Psoas muscle (tissue), 8 donors: Measurements from ENCODE around the gene NUDT1. TPM values are rescaled to one million over a fixed set of nuclear protein-coding genes. Genes with fewer than 3 reads are reported as not detected.

Experiments
- ATAC-seq, 4 donors: fragments of 200-7000 bp; cut with Tn5 transposase; one replicate each; pipeline ENCODE4 v1.9.1; 2020; ENCODE audit warnings: moderate library complexity in 3 of 4, mild to moderate bottlenecking in 2 of 4
- DNase-seq, 2 donors: peaks; one replicate each; pipeline ENCODE4 v3.0.0-alpha.2; 2020
- H3K27ac ChIP-seq: fragments of 200-600 bp; one replicate; pipeline ENCODE4 v1.8.0; 2022
- H3K27me3 ChIP-seq, 3 donors: fragments of 200-600 bp in 1 of 3; one replicate each; pipeline versions ENCODE4 v1.6.1 to v1.8.0; 2013 to 2022; ENCODE audit warnings: low read length in 2 of 3, mild to moderate bottlenecking in 2 of 3, moderate library complexity in 1 of 3; ENCODE audit not compliant: insufficient read depth in 3 of 3
- H3K36me3 ChIP-seq, 2 donors: fragments of 200-600 bp in 1 of 2; one replicate each; pipeline versions ENCODE4 v1.6.1 to v1.8.0; 2013 to 2022; ENCODE audit warnings: low read depth in 1 of 2, mild to moderate bottlenecking in 1 of 2, moderate library complexity in 1 of 2; ENCODE audit not compliant: insufficient read depth in 1 of 2
- H3K4me1 ChIP-seq: fragments of 200-600 bp; one replicate; pipeline ENCODE4 v1.8.0; 2022
- H3K4me3 ChIP-seq: fragments of 200-600 bp; one replicate; pipeline ENCODE4 v1.8.0; 2022; ENCODE audit warnings: mild to moderate bottlenecking
- H3K9me3 ChIP-seq: fragments of 200-600 bp; one replicate; pipeline ENCODE4 v1.8.0; 2022
- CTCF ChIP-seq: fragments of 200-600 bp; IDR thresholded peaks from one replicate; pipeline ENCODE4 v1.8.0; 2022; ENCODE audit warnings: antibody characterized with exemption
- WGBS, 3 donors: extraction: QIAGEN DNeasy Blood & Tissue Kit; methylation state at CpG; one replicate each; pipeline versions ENCODE4 v1.1.6 to v1.1.7; 2013; 5-methylcytosine and 5-hydroxymethylcytosine counted together
- intact Hi-C, 2 donors: fragments of 100-400 bp; cut with DNase I; formaldehyde crosslinking; loops; one replicate each; pipeline versions ENCODE4 v1.11.0 to v1.14.2; 2022
- polyA plus RNA-seq, 3 donors: library from polyadenylated mRNA; stranded (reverse); fragments of 200-250 nt; gene quantifications; one replicate each; pipeline ENCODE4 v1.2.3, GENCODE V29; 2013
- total RNA-seq, 4 donors: library from RNA; stranded (reverse); fragmentation: NEBNext Ultra II Directional in 2 of 4; extraction: Animal tissue kit (Norgen Biotek cat#: 25700) in 2 of 4; gene quantifications; one replicate each; pipeline versions ENCODE4 v1.2.1 to v1.2.4, GENCODE V29; 2021 to 2023
- donor health status: healthy with polysubstance abuse.
- donor health status: DM: no; HTN: no; CAD: no; lungs with moderate emphysema.
- donor health status: Bipolar disorder and iron deficiency.
- donor health status: healthy.
- donor health status: DM: yes; HTN: yes; CAD: no.
- donor health status: DM: no; HTN: no; CAD: no.
- donor health status: DM: no; HTN: no; CAD: no.
- donor health status: DM: yes; HTN: yes; CAD: no.

Gene NUDT1
- total and polyA plus RNA-seq, 7 donors: 5.6 to 29.2 (median 12.4) TPM

GRCh38 chr7:2195400-2196246, 46.4 kb upstream of the NUDT1 start:
- 34 to 46% (median 38%) methylated on average over 13 of the region's 13 CpGs for WGBS, 3 donors
- H3K27ac ChIP-seq: peak overlapping the region; percentile 56
- intact Hi-C loops: loop anchor here in 1 of 2 donors (5.0 kb wide), 1 partner anchor 93 kb away; no protein-coding TSS in a partner anchor
- H3K36me3 ChIP-seq: peaks cover 0 to 14% of the 10 kb centered on the region in 2 donors
- no peaks in the 10 kb centered on the region for H3K27me3 ChIP-seq
- DNase-seq (peak; percentile 42 to 77), ATAC-seq (peak; percentile 52 to 68 (median 58))
- H3K9me3 ChIP-seq: no peaks in the 10 kb centered on the region
- TF ChIP-seq CTCF: no peak
- peaks cover 58% of the 10 kb centered on the region for H3K4me1 ChIP-seq
- H3K4me3 ChIP-seq: no peak overlapping the region

GRCh38 chr7:2196381-2197378, 45.3 kb upstream of the NUDT1 start:
- TF ChIP-seq CTCF: no peak
- Histone ChIP-seq H3K9me3 (no peaks in the 10 kb centered on the region), H3K4me1 (peaks cover 58% of the 10 kb centered on the region), H3K27ac (peak overlapping the region; percentile 56), H3K27me3 (no peaks in the 10 kb centered on the region), H3K4me3 (no peak overlapping the region), H3K36me3 (peaks cover 0 to 15% of the 10 kb centered on the region in 2 donors)
- 50 to 71% (median 60%) methylated on average over 32 of the region's 32 CpGs for WGBS, 3 donors
- ATAC-seq (peak; percentile 24 to 53 (median 40)), DNase-seq (no peak)
- intact Hi-C loops: loop anchor here in 1 of 2 donors (5.0 kb wide), 1 partner anchor 94 kb away; no protein-coding TSS in a partner anchor

- H3K36me3 ChIP-seq: peaks cover 0 to 18% of the 10 kb centered on the region in 2 donors
- intact Hi-C loops: loop anchor here in 1 of 2 donors (5.0 kb wide), 1 partner anchor 95 kb away; no protein-coding TSS in a partner anchor
- peak overlapping the region; percentile 56 for H3K27ac ChIP-seq
- DNase-seq (no peak), ATAC-seq (no peak)
- peaks cover 58% of the 10 kb centered on the region for H3K4me1 ChIP-seq
- H3K9me3 ChIP-seq: no peaks in the 10 kb centered on the region
- 66 to 81% (median 78%) methylated on average over 19 to 21 of the region's 21 CpGs for WGBS, 3 donors
- H3K4me3 ChIP-seq: no peak overlapping the region
- H3K27me3 ChIP-seq: no peaks in the 10 kb centered on the region
- TF ChIP-seq CTCF: no peak
Observed at GRCh38 chr7:2197436-2198155, 44.4 kb upstream of the NUDT1 start.

GRCh38 chr7:2198206-2198605, 43.8 kb upstream of the NUDT1 start:
- TF ChIP-seq CTCF: no peak
- H3K36me3 ChIP-seq: peaks cover 0 to 18% of the 10 kb centered on the region in 2 donors
- peaks cover 57% of the 10 kb centered on the region for H3K4me1 ChIP-seq
- no peak overlapping the region for H3K4me3 ChIP-seq
- H3K27ac ChIP-seq: no peak overlapping the region
- no peak for DNase-seq
- WGBS, 3 donors: 82 to 85% (median 82%) methylated on average over 15 of the region's 15 CpGs
- H3K9me3 ChIP-seq: no peaks in the 10 kb centered on the region
- peak in 2 of 4 donors; percentile 33 to 35 for ATAC-seq
- intact Hi-C loops: loop anchor here in 1 of 2 donors (5.0 kb wide), 1 partner anchor 96 kb away; no protein-coding TSS in a partner anchor
- no peaks in the 10 kb centered on the region for H3K27me3 ChIP-seq
